GM23248 (cell line): ENCODE results near the gene FSIP1. TPM values are rescaled to one million over a fixed set of nuclear protein-coding genes. Genes with fewer than 3 reads are reported as not detected.

Experiments
- DNase-seq: peaks from one replicate; pipeline ENCODE4 v3.0.0-alpha.2; 2015
- H2AFZ ChIP-seq: fragments of 200-600 bp; sonication (generic); 2 replicates; pipeline ENCODE4 v1.6.1; 2016; ENCODE audit warnings: antibody characterized with exemption
- H3F3A ChIP-seq: fragments of 200-600 bp; sonication (generic); 2 replicates; pipeline ENCODE4 v1.6.1; 2016; ENCODE audit warnings: mild to moderate bottlenecking, antibody characterized with exemption, mixed run types; ENCODE audit not compliant: insufficient read depth
- H3K27ac ChIP-seq: fragments of 200-600 bp; sonication (generic); 2 replicates; pipeline ENCODE4 v1.5.1; 2016; ENCODE audit warnings: mild to moderate bottlenecking
- H3K27me3 ChIP-seq: fragments of 200-600 bp; sonication (generic); replicated peaks from 2 replicates; pipeline ENCODE4 v1.6.1; 2016; ENCODE audit warnings: mild to moderate bottlenecking; ENCODE audit not compliant: insufficient read depth
- H3K36me3 ChIP-seq: fragments of 200-600 bp; sonication (generic); 2 replicates; pipeline ENCODE4 v1.6.1; 2016; ENCODE audit warnings: low read depth, mild to moderate bottlenecking
- H3K4me1 ChIP-seq: fragments of 200-600 bp; sonication (generic); 2 replicates; pipeline ENCODE4 v1.6.1; 2016; ENCODE audit warnings: mild to moderate bottlenecking; ENCODE audit not compliant: insufficient read depth
- H3K4me2 ChIP-seq: fragments of 200-600 bp; sonication (generic); one replicate; pipeline ENCODE4 v1.6.1; 2016; ENCODE audit warnings: mild to moderate bottlenecking; ENCODE audit not compliant: unreplicated experiment
- H3K4me3 ChIP-seq: fragments of 200-600 bp; sonication (generic); 2 replicates; pipeline ENCODE4 v1.5.1; 2016; ENCODE audit warnings: mild to moderate bottlenecking
- H3K79me2 ChIP-seq: fragments of 200-600 bp; sonication (generic); 2 replicates; pipeline ENCODE4 v1.6.1; 2016; ENCODE audit warnings: mild to moderate bottlenecking; ENCODE audit not compliant: insufficient read depth
- H3K9ac ChIP-seq: fragments of 200-600 bp; sonication (generic); 2 replicates; pipeline ENCODE4 v1.6.1; 2016; ENCODE audit warnings: mild to moderate bottlenecking
- H3K9me2 ChIP-seq: fragments of 200-600 bp; sonication (generic); 2 replicates; pipeline ENCODE4 v1.6.1; 2016; ENCODE audit warnings: mixed run types, mild to moderate bottlenecking, moderate library complexity; ENCODE audit not compliant: insufficient read depth
- H3K9me3 ChIP-seq: fragments of 200-600 bp; sonication (generic); one replicate; pipeline ENCODE4 v1.6.1; 2017; ENCODE audit warnings: low read depth
- H4K20me1 ChIP-seq: fragments of 200-600 bp; sonication (generic); 2 replicates; pipeline ENCODE4 v1.6.0; 2016; ENCODE audit not compliant: insufficient read depth
- EZH2 ChIP-seq: fragments of 200-600 bp; sonication (generic); IDR thresholded peaks from 2 replicates; pipeline ENCODE4 v1.6.1; 2018; ENCODE audit warnings: antibody characterized with exemption, mild to moderate bottlenecking; ENCODE audit not compliant: insufficient read depth, poor library complexity, severe bottlenecking
- EZH2phosphoT487 ChIP-seq: fragments of 200-600 bp; sonication (generic); IDR thresholded peaks from 2 replicates; pipeline ENCODE4 v1.6.1; 2018; ENCODE audit warnings: antibody characterized with exemption, moderate library complexity, mild to moderate bottlenecking, low read depth; ENCODE audit not compliant: insufficient read depth
- WGBS, 2 experiments: methylation state at CpG; one replicate each; pipeline ENCODE4 v1.1.6; 2015 to 2017; ENCODE audit warnings: low lambda C conversion rate in 2 of 2, low coverage in 1 of 2; ENCODE audit errors: missing lambda C conversion rate in 2 of 2; 5-methylcytosine and 5-hydroxymethylcytosine counted together
- in situ Hi-C: fragments of 300-500 bp; cut with MboI; formaldehyde crosslinking; loops from 2 replicates; pipeline ENCODE4 v1.15.0; 2020
- polyA plus RNA-seq: library from polyadenylated mRNA; unstranded; fragments of >200 nt; fragmentation: Nextera tagmentation; extraction: Ambion mirVana; gene quantifications from 2 replicates; pipeline ENCODE4 v1.2.1, GENCODE V29; 2016
- total RNA-seq: library from RNA; depleted of rRNA; stranded (reverse); fragments of >200 nt; shearing (Covaris generic); gene quantifications from 2 replicates; pipeline ENCODE4 v1.2.3, GENCODE V29; 2014

The FSIP1 gene
- total and polyA plus RNA-seq, 2 experiments from 2014 or later = 2.4 TPM

- H3K36me3 ChIP-seq = peaks cover 8% of the 10 kb centered on the region; the same call in 1 of the 2 replicates
- WGBS, 2 experiments = 23 to 36% methylated on average over 4 of the region's 4 CpGs
- H3K9me3 ChIP-seq = no peaks in the 10 kb centered on the region
- no peak for TF ChIP-seq EZH2phosphoT487
- no peak for TF ChIP-seq EZH2
- H3K79me2 ChIP-seq = no peaks in the 10 kb centered on the region
- H3K27ac ChIP-seq = no peak overlapping the region
- H3K9me2 ChIP-seq = no peaks in the 10 kb centered on the region
- H3K4me2 ChIP-seq = no peak overlapping the region
- H4K20me1 ChIP-seq = no peaks in the 10 kb centered on the region
- H3K4me1 ChIP-seq = peaks cover 24% of the 10 kb centered on the region
- H3F3A ChIP-seq = peaks cover 43% of the 10 kb centered on the region
- H3K4me3 ChIP-seq = no peak overlapping the region
- DNase-seq = peak; percentile 33
- no peak overlapping the region for H2AFZ ChIP-seq
- in situ Hi-C loops = no loop called here
- H3K9ac ChIP-seq = no peak overlapping the region
- H3K27me3 ChIP-seq = no peaks in the 10 kb centered on the region
Measured at GRCh38 chr15:39792844-39793335, 10.2 kb upstream of the FSIP1 start.

GRCh38 chr15:39792025-39792843 is 9.6 kb upstream of the FSIP1 start:
- H3K9me3 ChIP-seq = no peaks in the 10 kb centered on the region
- no peaks in the 10 kb centered on the region for H3K79me2 ChIP-seq
- in situ Hi-C loops = no loop called here
- no peak for DNase-seq
- 85% methylated on average over 5 of the region's 5 CpGs for WGBS, 2 experiments
- no peak overlapping the region for H3K27ac ChIP-seq
- no peaks in the 10 kb centered on the region for H3K27me3 ChIP-seq
- H3K4me2 ChIP-seq = no peak overlapping the region
- H4K20me1 ChIP-seq = no peaks in the 10 kb centered on the region
- H3F3A ChIP-seq = peaks cover 50% of the 10 kb centered on the region
- no peaks in the 10 kb centered on the region for H3K9me2 ChIP-seq
- H2AFZ ChIP-seq = no peak overlapping the region
- H3K36me3 ChIP-seq = 0 out of 2 replicates have a peak, but pooled peaks cover 4% of the 10 kb centered on the region
- H3K4me1 ChIP-seq = peaks cover 31% of the 10 kb centered on the region
- TF ChIP-seq EZH2 = no peak
- no peak for TF ChIP-seq EZH2phosphoT487
- no peak overlapping the region for H3K4me3 ChIP-seq
- H3K9ac ChIP-seq = no peak overlapping the region

GRCh38 chr15:39789736-39790135 is 7.1 kb upstream of the FSIP1 start:
- H2AFZ ChIP-seq = no peak overlapping the region
- WGBS, 2 experiments = 49 to 55% methylated on average over 4 of the region's 4 CpGs
- no peaks in the 10 kb centered on the region for H3K9me3 ChIP-seq
- in situ Hi-C loops = no loop called here
- no peak for DNase-seq
- no peak overlapping the region for H3K4me3 ChIP-seq
- peak overlapping the region; percentile 58 for H3K27ac ChIP-seq
- no peaks in the 10 kb centered on the region for H4K20me1 ChIP-seq
- H3K36me3 ChIP-seq = no peaks in the 10 kb centered on the region
- TF ChIP-seq EZH2 (no peak), EZH2phosphoT487 (no peak)
- peaks cover 47% of the 10 kb centered on the region for H3K4me1 ChIP-seq
- H3K4me2 ChIP-seq = peak overlapping the region; percentile 38
- H3K79me2 ChIP-seq = peaks cover 1% of the 10 kb centered on the region
- peak overlapping the region; percentile 10; the same call in 1 of the 2 replicates for H3K9ac ChIP-seq
- no peaks in the 10 kb centered on the region for H3K9me2 ChIP-seq
- H3K27me3 ChIP-seq = no peaks in the 10 kb centered on the region
- peaks cover 62% of the 10 kb centered on the region for H3F3A ChIP-seq

GRCh38 chr15:39788800-39789565 is 6.3 kb upstream of the FSIP1 start:
- H3K4me1 ChIP-seq = peaks cover 54% of the 10 kb centered on the region
- H3F3A ChIP-seq = peaks cover 63% of the 10 kb centered on the region
- H4K20me1 ChIP-seq = no peaks in the 10 kb centered on the region
- peak; percentile 78 for DNase-seq
- H3K27me3 ChIP-seq = no peaks in the 10 kb centered on the region
- H3K4me3 ChIP-seq = no peak overlapping the region
- H3K79me2 ChIP-seq = peaks cover 9% of the 10 kb centered on the region
- no peaks in the 10 kb centered on the region for H3K9me3 ChIP-seq
- TF ChIP-seq EZH2phosphoT487 = no peak
- no peak for TF ChIP-seq EZH2
- in situ Hi-C loops = no loop called here
- no peak overlapping the region for H2AFZ ChIP-seq
- H3K4me2 ChIP-seq = peak overlapping the region; percentile 38
- 65 to 69% methylated on average over 3 of the region's 3 CpGs for WGBS, 2 experiments
- peak overlapping the region; percentile 58 for H3K27ac ChIP-seq
- no peaks in the 10 kb centered on the region for H3K9me2 ChIP-seq
- no peaks in the 10 kb centered on the region for H3K36me3 ChIP-seq
- peak overlapping the region; percentile 30; the same call in 1 of the 2 replicates for H3K9ac ChIP-seq
